ENCODE data around the gene ZMYND10. TPM values are rescaled to one million over a fixed set of nuclear protein-coding genes. Genes with fewer than 3 reads are reported as not detected.

Gene ZMYND10
- total RNA-seq, 2 experiments from 2014 or later = 3.5 to 3.6 TPM

GRCh38 chr3:50378757-50379156, 33.2 kb upstream of the ZMYND10 start:
- DNase-seq = no peak
- H3K27me3 Mint-ChIP-seq = peaks cover 2% of the 10 kb centered on the region
- no peak overlapping the region for H3K27ac Mint-ChIP-seq
- ChIA-PET POLR2A (no interaction called here), CTCF (interaction anchor here (0.8 kb wide), 1 partner anchor 9 kb away, joined by 3 read pairs; no protein-coding TSS in a partner anchor)
- no peak overlapping the region for H3K4me3 Mint-ChIP-seq
- no peaks in the 10 kb centered on the region for H3K4me1 Mint-ChIP-seq
- no peaks in the 10 kb centered on the region for H3K9me3 Mint-ChIP-seq
- H3K36me3 Mint-ChIP-seq (ENCODE audit: low read depth) = no peaks in the 10 kb centered on the region

GRCh38 chr3:50378024-50378423, 32.5 kb upstream of the ZMYND10 start:
- Mint-ChIP-seq H3K27ac (no peak overlapping the region), H3K4me3 (no peak overlapping the region), H3K27me3 (peaks cover 2% of the 10 kb centered on the region), H3K9me3 (no peaks in the 10 kb centered on the region), H3K36me3 (ENCODE audit: low read depth) (no peaks in the 10 kb centered on the region), H3K4me1 (peaks cover 2% of the 10 kb centered on the region)
- CTCF ChIA-PET = interaction anchor here (1.6 kb wide), 1 partner anchor 13 kb away, joined by 3 read pairs; no protein-coding TSS in a partner anchor
- POLR2A ChIA-PET = no interaction called here
- DNase-seq = no peak

- peaks cover 2% of the 10 kb centered on the region for H3K4me1 Mint-ChIP-seq
Measured at GRCh38 chr3:50375258-50375931, 29.9 kb upstream of the ZMYND10 start.

GRCh38 chr3:50374363-50375257, 29.1 kb upstream of the ZMYND10 start:
- Mint-ChIP-seq H3K4me1 (peaks cover 2% of the 10 kb centered on the region), H3K9me3 (no peaks in the 10 kb centered on the region), H3K27me3 (peaks cover 2% of the 10 kb centered on the region), H3K36me3 (ENCODE audit: low read depth) (no peaks in the 10 kb centered on the region), H3K27ac (no peak overlapping the region), H3K4me3 (no peak overlapping the region)
- ChIA-PET POLR2A (no interaction called here), CTCF (interaction anchor here (0.5 kb wide), 1 partner anchor 29 kb away, joined by 3 read pairs; no protein-coding TSS in a partner anchor)
- DNase-seq = no peak

More at GRCh38 chr3:50375258-50375931, 29.9 kb upstream of the ZMYND10 start:
- H3K36me3 Mint-ChIP-seq (ENCODE audit: low read depth) = no peaks in the 10 kb centered on the region
- peaks cover 4% of the 10 kb centered on the region for H3K27me3 Mint-ChIP-seq
- ChIA-PET CTCF (interaction anchor here (0.5 kb wide), 1 partner anchor 29 kb away, joined by 3 read pairs; no protein-coding TSS in a partner anchor), POLR2A (no interaction called here)
- no peaks in the 10 kb centered on the region for H3K9me3 Mint-ChIP-seq
- no peak overlapping the region for H3K27ac Mint-ChIP-seq
- no peak for DNase-seq
- H3K4me3 Mint-ChIP-seq = no peak overlapping the region

- Mint-ChIP-seq H3K36me3 (ENCODE audit: low read depth) (no peaks in the 10 kb centered on the region), H3K9me3 (no peaks in the 10 kb centered on the region), H3K27me3 (peaks cover 2% of the 10 kb centered on the region), H3K4me1 (peaks cover 2% of the 10 kb centered on the region), H3K27ac (no peak overlapping the region), H3K4me3 (no peak overlapping the region)
- no peak for DNase-seq
- ChIA-PET POLR2A (no interaction called here), CTCF (no interaction called here)
Measured at GRCh38 chr3:50373146-50374051, 27.9 kb upstream of the ZMYND10 start.

GRCh38 chr3:50372349-50372748, 26.8 kb upstream of the ZMYND10 start:
- peak overlapping the region; percentile 27 for H3K27ac Mint-ChIP-seq
- no peak overlapping the region for H3K4me3 Mint-ChIP-seq
- H3K9me3 Mint-ChIP-seq = no peaks in the 10 kb centered on the region
- peaks cover 2% of the 10 kb centered on the region for H3K27me3 Mint-ChIP-seq
- no peaks in the 10 kb centered on the region for H3K36me3 Mint-ChIP-seq (ENCODE audit: low read depth)
- no peak for DNase-seq
- CTCF ChIA-PET = interaction anchor here (1.0 kb wide), 1 partner anchor 25 kb away, joined by 5 read pairs; no protein-coding TSS in a partner anchor
- H3K4me1 Mint-ChIP-seq = peaks cover 2% of the 10 kb centered on the region
- POLR2A ChIA-PET = no interaction called here

- peaks cover 2% of the 10 kb centered on the region for H3K4me1 Mint-ChIP-seq
- H3K36me3 Mint-ChIP-seq (ENCODE audit: low read depth) = no peaks in the 10 kb centered on the region
- H3K27ac Mint-ChIP-seq = peak overlapping the region; percentile 55
- no peak overlapping the region for H3K4me3 Mint-ChIP-seq
- peaks cover 2% of the 10 kb centered on the region for H3K27me3 Mint-ChIP-seq
- H3K9me3 Mint-ChIP-seq = no peaks in the 10 kb centered on the region
- CTCF ChIA-PET = interaction anchor here (0.6 kb wide), 1 partner anchor 25 kb away, joined by 4 read pairs; no protein-coding TSS in a partner anchor
- no peak for DNase-seq
- POLR2A ChIA-PET = no interaction called here
Measured at GRCh38 chr3:50371133-50371685, 25.7 kb upstream of the ZMYND10 start.

GRCh38 chr3:50370594-50370993, 25.1 kb upstream of the ZMYND10 start:
- no peaks in the 10 kb centered on the region for H3K36me3 Mint-ChIP-seq (ENCODE audit: low read depth)
- ChIA-PET CTCF (interaction anchor here (0.8 kb wide), 1 partner anchor 50 kb away, joined by 3 read pairs; no protein-coding TSS in a partner anchor), POLR2A (no interaction called here)
- H3K9me3 Mint-ChIP-seq = no peaks in the 10 kb centered on the region
- no peak for DNase-seq
- H3K4me1 Mint-ChIP-seq = peaks cover 7% of the 10 kb centered on the region
- H3K4me3 Mint-ChIP-seq = no peak overlapping the region
- H3K27me3 Mint-ChIP-seq = peaks cover 2% of the 10 kb centered on the region
- no peak overlapping the region for H3K27ac Mint-ChIP-seq

- Mint-ChIP-seq H3K4me3 (no peak overlapping the region), H3K4me1 (peaks cover 15% of the 10 kb centered on the region), H3K36me3 (ENCODE audit: low read depth) (no peaks in the 10 kb centered on the region), H3K9me3 (no peaks in the 10 kb centered on the region), H3K27me3 (peaks cover 2% of the 10 kb centered on the region), H3K27ac (no peak overlapping the region)
- ChIA-PET CTCF (interaction anchor here (1.0 to 1.4 kb wide), 2 partner anchors 10 to 123 kb away, joined by 3 to 5 read pairs; no protein-coding TSS in a partner anchor), POLR2A (no interaction called here)
- no peak for DNase-seq
Measured at GRCh38 chr3:50369012-50369670, 23.6 kb upstream of the ZMYND10 start.

GRCh38 chr3:50365842-50366220, 20.3 kb upstream of the ZMYND10 start:
- H3K9me3 Mint-ChIP-seq = no peaks in the 10 kb centered on the region
- no peak for DNase-seq
- H3K27ac Mint-ChIP-seq = peak overlapping the region; percentile 92
- ChIA-PET POLR2A (interaction anchor here (0.6 to 1.0 kb wide), 2 partner anchors 15 to 660 kb away, joined by 3 to 9 read pairs; partner anchors contain the start of genes CYB561D2 and NPRL2), CTCF (interaction anchor here (1.0 to 1.1 kb wide), 3 partner anchors 9 to 226 kb away, joined by 3 to 4 read pairs (median 3); no protein-coding TSS in a partner anchor)
- peak overlapping the region; percentile 76 for H3K4me3 Mint-ChIP-seq
- H3K36me3 Mint-ChIP-seq (ENCODE audit: low read depth) = no peaks in the 10 kb centered on the region
- H3K4me1 Mint-ChIP-seq = peaks cover 13% of the 10 kb centered on the region
- H3K27me3 Mint-ChIP-seq = no peaks in the 10 kb centered on the region

GRCh38 chr3:50365080-50365841, 19.7 kb upstream of the ZMYND10 start:
- CTCF ChIA-PET = interaction anchor here (0.6 to 1.1 kb wide), 5 partner anchors 8 to 119 kb away, joined by 3 to 4 read pairs (median 4); no protein-coding TSS in a partner anchor
- H3K9me3 Mint-ChIP-seq = no peaks in the 10 kb centered on the region
- H3K4me3 Mint-ChIP-seq = peak overlapping the region; percentile 76
- peaks cover 13% of the 10 kb centered on the region for H3K4me1 Mint-ChIP-seq
- peak; percentile 97 for DNase-seq
- no peaks in the 10 kb centered on the region for H3K36me3 Mint-ChIP-seq (ENCODE audit: low read depth)
- H3K27ac Mint-ChIP-seq = peak overlapping the region; percentile 92
- H3K27me3 Mint-ChIP-seq = no peaks in the 10 kb centered on the region
- POLR2A ChIA-PET = interaction anchor here (0.6 to 1.0 kb wide), 2 partner anchors 15 to 661 kb away, joined by 3 to 9 read pairs; partner anchors contain the start of genes CYB561D2 and NPRL2

All from activated CD4-positive, alpha-beta T cell treated with anti-CD3 and anti-CD28 coated beads, Interleukin-2, amount 10 ng/mL, durations not matched to agents 7 days and 5 days (primary cell).